HuH-7 (cell line): ENCODE results near the gene ATG9A.

Experiments
- DNase-seq: peaks from one replicate; pipeline ENCODE4 v3.0.0; 2011; ENCODE audit warnings: low spot score

Gene ATG9A

DNA sequence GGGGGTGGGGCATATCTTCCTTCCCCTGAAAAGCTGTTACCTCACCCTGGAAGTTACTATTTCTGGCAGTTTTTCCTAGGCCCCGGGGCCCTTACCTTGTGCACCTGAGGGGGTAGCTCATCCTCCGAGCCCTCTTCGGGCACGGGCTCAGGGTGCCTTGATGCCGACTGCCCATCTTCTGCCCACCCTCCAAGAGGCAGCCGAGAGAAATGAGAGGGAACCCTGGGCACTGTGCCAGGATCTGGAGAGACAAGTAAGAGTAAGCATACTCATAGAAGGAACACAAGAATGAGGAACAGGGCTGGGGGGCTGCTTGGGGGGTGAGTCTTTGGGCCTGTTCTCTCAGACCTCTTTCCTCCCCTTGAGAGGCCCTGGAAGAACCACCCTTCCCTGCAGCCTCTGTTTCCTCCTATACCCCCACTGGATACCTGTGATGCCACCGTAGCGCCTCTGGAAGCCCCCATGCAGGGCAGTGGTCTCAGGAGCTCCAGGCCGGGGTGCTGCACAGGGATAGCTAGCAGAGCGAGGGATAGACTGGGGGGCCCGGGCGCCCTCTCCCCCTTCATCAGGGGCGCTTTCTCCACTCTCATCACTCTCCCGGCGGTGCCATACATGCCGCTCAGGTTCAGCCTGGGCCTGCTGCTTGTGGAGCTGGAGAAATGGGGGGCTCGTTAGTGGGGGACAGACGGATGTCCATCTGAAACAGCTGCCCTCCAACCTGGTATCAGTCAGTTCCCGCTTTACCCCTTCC lies 8.6 kb downstream of the ATG9A start:
- no peak for DNase-seq

DNA sequence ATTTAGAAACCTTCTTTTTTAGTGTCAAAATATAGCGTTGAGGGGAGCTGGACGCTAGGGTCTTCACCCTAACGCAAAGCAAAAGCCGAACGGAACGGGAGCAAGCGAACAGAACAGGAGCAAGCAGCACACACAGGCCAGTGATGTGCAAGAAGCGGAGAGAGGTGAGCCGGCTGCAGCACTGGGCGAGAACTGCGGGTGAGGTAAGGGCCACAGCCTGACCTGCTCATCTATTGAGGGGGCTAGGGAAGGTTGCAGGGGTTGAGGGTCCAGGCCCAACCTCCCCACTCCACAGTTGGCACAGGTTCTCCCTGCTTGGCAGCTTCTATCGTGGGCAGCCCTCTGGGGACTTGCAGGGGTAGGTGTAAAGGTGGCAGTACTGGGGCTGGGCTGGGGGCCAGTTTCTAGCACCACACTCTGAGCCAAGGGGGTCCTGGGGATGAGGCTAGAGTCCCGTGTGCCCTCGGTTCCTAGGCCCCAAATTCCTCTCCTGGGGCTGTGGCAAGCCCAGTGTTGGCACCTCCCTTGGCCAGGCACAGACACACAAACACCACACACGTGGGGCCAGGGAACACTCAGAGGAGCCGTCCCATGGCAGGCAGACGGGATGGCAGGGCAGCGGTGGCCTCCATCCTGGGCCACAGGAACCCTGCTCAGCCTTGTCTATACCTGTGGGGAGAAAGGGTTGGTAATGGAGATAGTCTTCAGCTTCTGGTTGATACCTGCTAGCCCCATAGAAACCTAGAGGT lies 9.5 kb downstream of the ATG9A start:
- DNase-seq: no peak

- peak; percentile 98 for DNase-seq
Measured at GRCh38 chr2:219218732-219219701, 10.4 kb downstream of the ATG9A start, which contains the start of gene ABCB6. ABCB6 (minus strand) TSS chr2:219218958; CDS start chr2:219218673, 285 bp downstream.

- DNase-seq: peak; percentile 49
Measured at GRCh38 chr2:219218217-219218731, 11.2 kb downstream of the ATG9A start.

- no peak for DNase-seq
Measured at GRCh38 chr2:219216535-219216915, 12.9 kb downstream of the ATG9A start.

DNA sequence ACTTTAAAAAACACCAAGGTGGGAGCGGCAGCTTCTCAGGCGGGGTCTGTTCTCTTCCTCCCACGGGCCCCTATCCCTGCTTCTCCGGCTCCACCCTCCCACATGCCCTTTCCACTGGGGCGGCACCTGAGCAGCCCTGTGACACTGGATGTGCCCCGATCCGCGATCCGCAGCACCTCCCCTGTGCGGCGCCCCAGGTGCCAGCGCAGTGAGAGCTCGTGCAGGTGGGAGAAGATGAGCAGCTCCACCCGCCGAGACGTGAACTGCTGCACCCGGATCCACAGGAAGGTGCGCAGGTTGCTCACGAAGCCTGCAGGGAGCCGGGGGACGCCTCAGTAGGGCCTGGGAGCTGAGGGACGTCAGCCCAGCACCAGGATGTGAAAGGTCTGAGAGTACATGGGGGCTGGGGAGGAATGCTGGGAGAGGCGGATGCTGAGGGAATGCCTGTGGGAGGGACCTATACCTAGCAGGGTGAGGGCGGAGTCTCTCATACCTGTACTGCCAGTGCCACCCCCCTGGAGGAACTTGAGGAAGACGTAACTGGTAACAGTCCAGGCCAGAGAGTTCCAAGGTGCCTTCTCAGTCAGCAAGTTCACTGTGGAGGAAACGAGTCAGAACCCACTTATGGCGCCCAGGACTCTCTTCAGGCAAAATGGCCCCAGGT lies 13.4 kb downstream of the ATG9A start:
- DNase-seq: no peak

DNA sequence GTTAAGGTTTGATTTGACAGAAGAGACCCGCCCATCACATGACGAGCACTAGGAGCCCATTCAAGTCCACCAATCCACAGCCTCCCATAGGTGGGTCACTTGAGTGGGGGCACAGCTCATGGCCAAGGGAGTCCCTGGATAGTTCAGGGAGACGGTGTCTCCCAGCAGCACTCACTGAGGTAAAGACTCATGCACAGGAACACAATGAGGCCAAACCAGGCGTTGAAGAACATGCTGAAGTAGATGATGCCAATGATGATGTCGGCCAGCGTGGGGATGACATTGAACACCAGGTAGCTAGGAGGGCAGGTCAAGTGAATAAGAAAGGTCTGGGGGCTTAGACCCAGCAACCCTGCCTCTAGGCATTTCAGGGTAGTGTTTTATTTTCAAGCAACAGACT lies 14.7 kb downstream of the ATG9A start:
- no peak for DNase-seq

- no peak for DNase-seq
Measured at GRCh38 chr2:219214141-219214540, 15.3 kb downstream of the ATG9A start.

- no peak for DNase-seq
Measured at GRCh38 chr2:219213486-219214071, 15.9 kb downstream of the ATG9A start.

- DNase-seq: no peak
Measured at GRCh38 chr2:219213026-219213415, 16.4 kb downstream of the ATG9A start.

- no peak for DNase-seq
Measured at GRCh38 chr2:219210886-219211362, 18.5 kb downstream of the ATG9A start.

- no peak for DNase-seq
Measured at GRCh38 chr2:219210196-219210885, 19.1 kb downstream of the ATG9A start.

DNA sequence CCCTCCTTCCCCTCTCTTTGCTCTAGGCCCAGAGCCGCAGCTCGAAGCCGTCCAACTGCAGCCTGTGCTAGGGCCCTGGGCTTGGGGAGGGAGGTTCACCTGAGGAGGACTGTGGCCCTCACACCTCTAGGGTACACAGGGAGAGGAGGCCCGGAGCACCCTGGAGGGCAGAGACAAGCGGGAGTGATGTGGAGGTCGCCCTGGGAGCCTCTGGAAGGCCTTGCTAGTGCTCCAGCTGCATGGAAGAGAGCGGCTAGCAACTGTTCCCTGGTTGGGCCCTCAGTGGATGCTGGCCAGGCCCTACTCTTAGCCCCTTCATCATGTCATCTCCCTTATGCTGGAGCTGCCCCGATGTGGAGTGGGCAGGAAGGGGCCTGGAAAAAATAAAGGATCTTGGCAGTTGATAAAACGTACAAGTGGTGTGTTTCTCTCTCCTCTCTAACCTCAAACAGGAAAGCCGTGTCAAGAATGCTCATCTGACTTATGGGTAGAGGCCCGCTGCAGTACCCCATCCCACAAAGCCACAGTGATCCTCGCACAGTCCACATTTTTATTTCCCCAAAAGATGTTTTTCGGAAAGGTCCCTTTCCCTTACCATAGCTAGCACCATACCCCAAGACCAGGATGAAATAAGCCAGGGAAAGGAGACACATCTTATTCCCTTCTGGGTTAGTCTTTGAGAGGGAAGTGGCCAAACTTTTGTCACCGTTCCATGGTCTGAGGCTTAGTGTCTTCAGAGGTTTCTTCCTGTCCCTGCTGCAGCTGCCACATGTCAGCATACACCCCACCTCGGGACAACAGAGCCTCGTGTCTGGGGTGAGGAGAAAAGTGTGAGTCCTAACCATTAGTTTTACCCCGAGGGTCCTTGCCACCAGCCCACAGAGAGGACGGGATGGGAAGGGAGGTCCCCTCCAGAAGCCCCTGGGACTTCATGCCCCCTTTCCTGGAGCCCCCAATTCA lies 19.9 kb downstream of the ATG9A start:
- DNase-seq: no peak

GRCh38 chr2:219207884-219208740 lies 21.3 kb downstream of the ATG9A start:
- DNase-seq: no peak

DNA sequence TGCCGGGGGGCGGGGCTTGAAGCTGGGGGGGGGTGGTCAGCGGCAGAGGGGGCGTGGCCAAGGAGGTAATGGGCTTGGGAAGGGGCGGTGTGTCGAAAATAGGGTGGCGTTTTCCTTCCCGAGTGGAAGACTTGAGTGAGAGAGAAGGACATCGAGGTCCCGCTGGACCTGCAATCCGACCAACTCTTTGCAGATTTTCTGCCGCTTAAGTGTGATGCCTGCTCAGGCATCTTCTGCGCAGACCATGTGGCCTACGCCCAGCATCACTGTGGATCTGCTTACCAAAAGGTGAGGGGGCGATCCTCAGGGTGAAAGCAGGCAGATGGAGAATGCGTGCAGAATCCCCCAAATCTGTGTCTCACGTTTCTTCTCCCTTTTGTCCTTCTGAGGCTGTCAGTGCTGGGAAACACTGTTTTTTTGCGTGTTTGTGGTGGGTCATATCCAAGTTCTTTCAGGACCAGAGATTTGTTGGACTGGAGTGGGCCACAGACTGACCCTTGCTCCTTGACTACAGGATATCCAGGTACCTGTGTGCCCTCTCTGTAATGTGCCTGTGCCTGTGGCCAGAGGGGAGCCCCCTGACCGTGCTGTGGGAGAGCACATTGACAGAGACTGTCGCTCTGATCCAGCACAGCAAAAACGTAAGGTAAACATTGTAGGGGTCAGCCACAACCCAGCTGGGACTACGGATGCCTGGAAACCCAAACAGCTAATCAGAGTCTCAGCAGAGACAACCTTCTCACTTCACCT lies 22.1 kb downstream of the ATG9A start:
- no peak for DNase-seq

GRCh38 chr2:219206328-219207133 lies 22.9 kb downstream of the ATG9A start, which contains the start of gene ZFAND2B:
ZFAND2B (plus strand) TSS chr2:219206782; CDS start chr2:219206988, 206 bp downstream.
- peak; percentile 95 for DNase-seq

- no peak for DNase-seq
Measured at GRCh38 chr2:219205981-219206327, 23.5 kb downstream of the ATG9A start.
